Limb (tissue), 2 donors: ENCODE results near the gene LYZL1.
"Not testable (repeated sequence)": the region's sequence is repeated elsewhere in the genome, so short reads cannot be mapped to it uniquely, and the experiment has no call there.

Experiments used
- DNase-seq, 2 donors: peaks; one replicate each; pipeline ENCODE4 v3.0.0-alpha.2; 2016; ENCODE audit errors: extremely low spot score in 2 of 2

The LYZL1 gene

DNA sequence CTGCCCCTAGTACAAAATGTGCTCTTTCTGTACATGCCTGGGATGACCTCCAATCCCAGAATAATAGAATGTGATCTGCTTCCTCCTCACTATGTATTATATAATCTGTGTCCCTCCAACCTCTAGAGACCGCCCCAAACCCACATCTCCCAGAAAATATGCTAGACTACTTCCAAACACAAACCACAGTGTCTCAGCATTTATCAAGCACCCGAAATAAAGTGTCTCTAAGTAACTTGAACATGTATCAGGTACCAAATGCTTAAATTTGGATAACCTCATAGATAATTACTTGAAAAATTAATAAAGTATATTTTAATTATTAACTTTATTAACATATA, 16.1 kb downstream of the LYZL1 start:
- DNase-seq = no peak

DNA sequence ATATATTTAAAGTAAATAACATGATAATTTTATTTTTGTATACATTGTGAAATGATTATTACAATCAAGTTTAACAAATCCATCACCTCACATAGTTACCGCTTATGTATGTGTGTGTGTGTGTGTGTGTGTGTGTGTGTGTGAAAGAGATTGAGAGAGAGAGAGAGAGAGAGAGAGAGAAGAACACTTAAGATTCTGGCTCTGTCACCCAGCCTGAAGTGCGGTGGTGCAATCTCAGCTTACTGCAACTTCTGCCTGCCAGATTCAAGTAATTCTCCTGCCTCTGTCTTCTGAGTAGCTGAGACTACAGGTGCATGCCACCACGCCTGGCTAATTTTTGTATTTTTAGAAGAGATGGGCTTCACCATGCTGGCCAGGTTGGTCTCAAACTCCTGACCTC, 17.8 kb downstream of the LYZL1 start:
- no peak for DNase-seq

DNA sequence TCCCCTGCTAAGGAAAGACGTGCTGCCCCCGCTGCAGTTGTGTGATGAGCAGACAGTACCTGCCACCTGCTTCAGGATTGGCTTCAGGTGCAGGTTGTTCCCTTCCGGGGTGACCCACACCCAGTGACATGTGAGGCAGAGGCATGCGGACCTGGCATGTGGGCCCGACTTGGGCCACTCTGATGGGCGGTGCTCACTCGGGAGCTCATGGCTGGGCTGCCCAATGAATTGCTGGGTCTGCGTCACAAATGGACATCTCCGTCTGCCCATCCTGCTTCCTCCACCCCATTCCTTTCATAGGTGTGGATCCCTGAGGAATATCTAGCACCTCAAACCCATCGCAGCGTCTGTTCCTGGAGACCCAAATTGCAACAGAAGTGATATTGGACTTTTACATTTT, 19.3 kb downstream of the LYZL1 start:
- DNase-seq = not testable (repeated sequence)

DNA sequence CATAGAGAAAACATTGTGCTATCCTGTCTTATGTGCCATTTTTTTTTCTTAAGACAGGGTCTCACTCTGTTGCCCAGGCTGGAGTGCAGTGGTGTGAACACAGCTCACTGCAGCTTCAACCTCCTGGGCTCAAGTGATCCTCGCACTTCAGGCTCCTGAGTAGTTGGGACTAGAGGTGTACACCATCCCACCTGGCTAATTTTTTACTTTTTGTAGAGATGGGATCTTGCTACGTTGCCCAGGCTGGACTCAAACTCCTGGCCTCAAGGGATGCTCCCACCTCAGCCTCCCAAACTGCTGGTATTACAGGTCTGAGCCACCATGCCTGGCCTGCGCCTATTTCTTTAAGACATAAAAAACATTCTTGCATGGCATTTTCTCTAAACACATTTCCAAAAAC, 20.6 kb downstream of the LYZL1 start:
- DNase-seq = no peak

DNA sequence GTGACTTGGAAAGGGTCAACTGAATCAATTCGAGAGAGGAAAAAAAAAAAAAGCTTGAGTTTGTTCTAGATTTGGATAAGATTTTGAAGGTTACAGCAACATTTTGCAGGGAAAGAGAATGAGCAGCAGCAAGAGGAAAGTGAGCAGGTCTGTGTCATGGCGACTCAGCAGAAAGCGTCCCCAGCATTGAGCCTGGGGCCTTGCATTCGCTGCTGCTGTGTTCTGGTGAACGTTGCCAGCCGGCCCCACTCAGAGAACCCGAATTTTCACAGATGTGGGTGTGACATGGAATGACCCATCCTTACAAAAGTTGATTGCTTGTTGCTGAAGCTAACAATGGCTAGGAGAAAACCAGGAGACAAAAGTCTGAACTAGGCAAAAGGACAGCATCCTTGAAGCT, 21.6 kb downstream of the LYZL1 start:
- DNase-seq = not testable (repeated sequence)

DNA sequence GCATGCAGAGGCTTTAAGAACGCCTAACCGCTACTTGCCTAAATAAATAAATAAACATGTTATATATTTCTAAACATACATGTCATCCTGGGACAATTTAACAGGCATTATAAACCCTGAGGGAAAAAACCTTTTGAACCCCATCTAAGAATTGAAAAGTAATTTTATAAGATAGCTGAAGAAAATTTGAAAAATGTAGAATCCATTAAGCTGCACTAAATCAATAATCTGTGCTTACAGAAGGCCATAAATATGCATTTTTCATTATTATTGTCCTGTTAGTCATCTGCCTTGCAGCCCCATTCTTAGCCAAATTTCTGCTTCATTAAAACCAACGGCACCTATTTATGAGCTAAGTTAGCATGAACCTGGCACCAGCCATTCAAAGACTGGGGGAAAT, 24.2 kb downstream of the LYZL1 start:
- no peak for DNase-seq

DNA sequence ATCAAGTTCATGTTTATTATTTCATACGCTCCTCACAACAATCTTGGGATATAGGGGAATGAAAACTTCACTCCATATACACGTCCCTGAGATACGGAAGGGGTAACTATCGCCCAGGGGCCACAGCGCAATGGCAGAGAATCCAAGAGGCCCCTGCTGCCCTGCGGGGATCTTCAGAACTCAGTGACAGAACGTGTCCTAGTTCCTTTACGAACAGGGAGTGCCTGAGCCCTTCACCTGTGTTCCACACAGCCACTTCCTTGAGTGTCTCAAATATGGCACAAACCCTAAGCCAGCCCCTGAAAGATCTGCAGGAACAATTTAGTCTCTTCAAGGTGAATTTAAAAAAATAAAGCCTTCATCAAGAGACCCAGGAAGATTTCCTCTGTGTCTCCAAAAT, 25.9 kb downstream of the LYZL1 start:
- no peak for DNase-seq

DNA sequence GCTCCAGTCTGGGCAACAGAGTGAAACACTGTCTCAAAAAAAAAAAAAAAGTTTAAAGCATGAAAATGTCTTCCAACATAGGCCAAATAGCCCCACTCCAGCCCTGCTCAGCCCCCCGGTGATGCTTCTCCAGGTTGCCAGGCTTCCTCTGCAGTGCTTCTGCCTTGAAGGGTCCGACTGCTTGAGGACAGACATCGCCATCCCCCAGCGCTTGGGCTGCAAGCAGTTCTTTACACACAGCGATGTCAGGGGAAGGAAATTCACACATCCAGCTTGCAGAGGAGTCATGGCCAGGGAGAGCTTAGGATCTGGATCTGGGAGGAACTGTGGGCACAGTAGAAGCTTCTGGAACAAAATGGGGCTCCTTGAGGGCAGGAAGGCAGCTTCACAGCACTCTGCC, 26.9 kb downstream of the LYZL1 start:
- DNase-seq = no peak

DNA sequence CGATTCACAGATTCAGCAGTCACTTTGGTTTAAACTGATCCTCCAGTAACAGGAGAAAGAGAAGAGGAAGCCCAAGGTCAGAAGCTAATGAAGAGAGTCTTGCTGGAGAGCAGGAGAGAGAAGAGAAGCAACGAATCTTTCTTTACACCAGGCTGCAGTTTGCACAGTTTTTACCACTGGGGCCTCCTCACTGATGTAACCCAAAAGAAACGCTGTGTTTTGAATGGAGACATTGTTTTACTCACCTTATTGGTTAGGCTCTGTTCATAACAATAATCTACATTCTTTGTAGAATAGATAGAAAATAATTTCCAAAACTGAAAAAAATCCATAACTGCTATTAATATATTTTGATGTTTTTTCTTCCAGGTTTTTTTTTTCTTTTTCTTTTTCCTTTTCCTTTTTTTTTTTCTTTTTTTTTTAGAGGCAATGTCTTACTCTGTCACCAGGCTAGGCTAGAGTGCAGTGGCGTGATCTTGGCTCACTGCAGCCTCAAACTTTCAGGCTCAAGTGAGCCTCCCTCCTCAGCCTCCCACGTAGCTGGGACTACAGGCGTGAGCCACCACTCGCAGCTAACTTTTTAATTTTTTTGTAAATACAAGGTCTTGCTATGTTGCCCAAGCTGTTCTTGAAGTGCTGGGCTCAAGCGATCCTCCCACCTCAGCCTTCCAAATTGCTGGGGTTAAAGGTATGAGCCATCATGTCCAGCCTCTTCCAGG, 27.6 kb downstream of the LYZL1 start:
- no peak for DNase-seq

DNA sequence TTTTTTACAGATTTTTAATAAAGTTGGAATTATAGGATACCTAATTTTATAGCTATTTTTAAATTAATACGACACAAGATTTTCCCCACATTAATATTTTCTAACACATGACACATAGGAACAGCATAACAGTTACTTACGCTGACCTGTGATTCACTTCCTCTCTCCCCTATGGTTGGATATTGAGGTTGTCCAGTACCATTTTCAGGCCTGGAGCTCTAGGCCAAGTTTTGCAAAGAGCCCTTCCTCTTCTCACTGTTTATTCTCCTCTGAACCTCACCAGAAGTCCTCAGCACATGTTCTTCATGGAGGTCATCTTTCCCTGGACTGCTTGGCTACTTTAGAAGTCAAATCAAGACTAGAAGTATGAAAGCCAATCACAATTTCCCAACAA, 28.2 kb downstream of the LYZL1 start:
- DNase-seq = no peak

DNA sequence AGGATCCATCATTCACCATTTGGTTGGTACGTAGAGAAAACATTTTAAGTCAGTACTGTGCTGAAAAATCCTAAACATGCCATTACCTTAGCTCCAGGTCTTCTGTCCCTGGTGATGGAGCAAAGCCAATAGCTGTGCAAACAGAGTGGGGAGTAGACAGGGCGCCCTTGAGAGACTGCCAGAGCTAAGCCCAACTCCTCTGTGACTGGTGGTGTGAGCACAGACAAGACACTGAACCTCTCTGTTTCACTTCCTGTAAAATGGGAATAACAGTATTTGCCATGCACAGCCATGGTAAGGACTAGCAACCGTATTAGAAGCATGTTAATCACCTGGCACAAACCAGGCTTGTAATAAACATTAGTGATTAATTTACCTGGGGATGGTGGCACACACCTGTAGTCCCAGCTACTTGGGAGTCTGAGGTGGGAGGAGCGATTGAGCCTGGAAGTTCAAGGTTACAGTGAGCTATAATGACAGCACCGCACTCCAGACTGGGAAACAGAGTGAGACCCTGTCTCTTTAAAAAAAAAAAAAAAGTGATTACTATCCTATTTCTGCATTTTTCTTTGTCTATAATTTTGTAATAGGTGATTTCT, 28.7 kb downstream of the LYZL1 start:
- no peak for DNase-seq

DNA sequence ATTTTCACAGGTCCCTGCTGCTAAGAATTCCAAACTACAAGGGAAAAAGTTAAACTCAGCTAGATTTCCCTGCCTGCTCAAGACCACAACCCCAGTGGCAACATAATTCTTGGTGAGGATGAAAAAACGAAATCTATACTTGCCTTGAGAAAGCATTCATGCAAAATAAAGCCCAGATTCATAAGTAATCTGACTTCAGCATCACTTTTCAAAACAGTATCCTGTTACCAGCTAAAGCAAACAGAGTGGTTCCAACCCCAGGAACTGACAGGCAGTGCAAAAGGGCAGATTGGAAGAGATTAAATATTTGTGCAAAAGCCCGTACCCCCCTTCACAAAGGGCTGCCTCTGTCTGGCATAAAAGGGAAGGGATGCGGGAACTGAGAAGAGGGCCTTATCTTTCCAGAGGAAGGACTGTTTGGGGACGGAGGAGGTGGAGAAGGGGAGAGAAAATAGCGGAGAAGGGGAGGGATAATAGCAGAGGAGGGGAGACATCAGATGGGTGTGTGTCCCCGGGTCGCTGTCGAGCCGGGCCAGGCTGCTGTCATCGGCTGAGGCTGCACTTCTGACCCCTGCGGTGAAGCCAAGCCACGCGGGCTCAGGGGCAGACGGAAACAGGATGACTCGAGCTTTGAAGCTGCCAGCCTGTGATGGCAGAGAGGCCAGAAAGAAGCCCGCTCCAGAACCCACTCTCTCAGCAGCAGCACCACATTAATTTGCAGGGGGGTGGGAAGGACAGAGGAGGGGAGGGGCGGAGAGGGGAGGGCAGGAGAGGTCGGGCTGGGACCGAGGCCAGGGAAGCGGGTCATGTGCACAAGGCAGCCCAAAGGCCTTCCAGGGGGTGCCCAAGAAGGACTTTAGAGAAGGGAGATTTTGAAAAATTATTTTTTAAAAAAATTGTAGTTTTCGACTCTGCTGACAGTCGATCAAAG, 29.5 kb downstream of the LYZL1 start:
- peak; percentile 32 to 50 for DNase-seq

DNA sequence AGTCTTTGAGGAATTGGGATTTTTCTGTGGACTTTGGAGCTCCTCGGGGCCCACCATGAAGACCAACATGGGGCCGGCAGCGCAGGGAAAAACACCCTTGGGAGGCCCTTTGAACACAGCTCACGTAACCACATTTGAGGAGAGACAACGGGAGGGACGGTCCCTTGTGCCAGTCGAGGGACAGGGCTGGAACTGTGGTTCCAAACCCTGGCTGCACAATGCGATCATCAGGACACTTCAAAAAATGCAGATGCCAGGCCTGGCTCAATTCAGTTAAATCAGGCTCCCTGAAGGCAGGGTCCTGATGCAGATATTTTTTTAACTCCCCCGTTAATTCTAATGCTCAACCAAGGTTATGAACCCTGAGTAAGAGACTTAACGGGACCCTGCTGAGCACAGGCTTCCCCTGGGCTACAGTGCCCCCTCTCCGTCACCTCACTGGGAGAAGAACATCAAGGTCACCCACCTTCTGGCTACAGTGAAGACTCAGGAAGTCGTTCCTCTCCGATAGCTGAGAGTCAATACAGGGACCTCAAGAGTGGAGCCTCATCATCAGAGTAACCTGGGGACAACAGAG, 30.4 kb downstream of the LYZL1 start:
- no peak for DNase-seq

DNA sequence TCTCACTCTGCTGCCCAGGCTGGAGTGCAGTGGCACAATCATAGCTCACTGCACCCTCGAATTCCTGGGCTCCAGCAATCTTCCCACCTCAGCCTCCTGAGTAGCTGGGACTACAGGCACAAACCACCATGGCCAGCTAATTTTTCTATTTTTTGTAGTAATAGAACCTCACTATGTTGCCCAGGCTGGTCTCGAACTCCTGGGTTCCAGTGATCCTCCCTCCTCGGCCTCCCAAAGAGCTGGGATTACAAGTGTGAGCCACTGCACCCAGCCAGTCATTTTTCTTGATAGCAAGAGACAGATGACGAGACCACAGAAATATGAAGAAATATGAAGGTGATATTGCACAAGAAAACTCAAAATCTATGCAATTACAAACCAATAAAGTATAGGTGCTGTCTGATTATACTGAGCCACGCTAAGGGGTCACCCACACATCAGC, 31.8 kb downstream of the LYZL1 start:
- not testable (repeated sequence) for DNase-seq

DNA sequence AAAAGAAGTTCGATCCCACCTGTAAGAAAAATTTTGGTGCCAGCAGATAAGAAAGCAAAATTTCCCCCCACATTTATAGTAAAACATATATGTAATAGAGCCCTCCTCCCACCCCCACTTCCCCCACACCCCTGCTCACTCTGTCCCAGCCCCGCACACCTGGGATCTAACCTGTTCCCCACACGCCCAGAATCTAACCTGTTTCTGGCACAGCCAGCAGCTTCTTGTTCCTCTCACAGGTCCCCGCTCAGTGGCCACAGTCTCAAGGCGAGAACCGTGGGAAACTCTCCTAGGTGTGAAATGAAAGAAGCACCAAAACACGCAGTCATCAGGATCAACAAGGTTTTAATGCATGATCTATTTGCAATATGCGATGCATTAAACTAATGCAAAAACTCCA, 32.8 kb downstream of the LYZL1 start:
- DNase-seq = no peak

DNA sequence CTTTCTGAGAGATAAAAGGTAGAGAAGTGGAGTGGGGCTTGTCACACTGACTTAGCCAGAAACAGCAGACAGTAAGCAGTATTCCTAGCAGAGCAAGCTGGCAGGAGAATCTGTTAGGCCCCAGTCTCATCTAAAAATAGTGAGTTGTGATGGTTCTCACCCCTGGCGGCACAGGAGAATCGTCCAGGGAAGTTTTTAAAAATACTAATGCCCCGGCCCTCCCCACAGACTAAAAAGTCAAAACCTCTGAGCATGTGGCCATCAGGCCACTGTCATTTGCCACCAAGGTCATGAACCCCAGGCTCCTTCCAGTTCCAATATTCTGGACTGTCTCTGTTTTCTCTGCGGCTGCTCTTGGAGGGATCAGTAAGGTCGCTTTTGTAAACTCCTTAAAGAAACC, 34.0 kb downstream of the LYZL1 start:
- no peak for DNase-seq

DNA sequence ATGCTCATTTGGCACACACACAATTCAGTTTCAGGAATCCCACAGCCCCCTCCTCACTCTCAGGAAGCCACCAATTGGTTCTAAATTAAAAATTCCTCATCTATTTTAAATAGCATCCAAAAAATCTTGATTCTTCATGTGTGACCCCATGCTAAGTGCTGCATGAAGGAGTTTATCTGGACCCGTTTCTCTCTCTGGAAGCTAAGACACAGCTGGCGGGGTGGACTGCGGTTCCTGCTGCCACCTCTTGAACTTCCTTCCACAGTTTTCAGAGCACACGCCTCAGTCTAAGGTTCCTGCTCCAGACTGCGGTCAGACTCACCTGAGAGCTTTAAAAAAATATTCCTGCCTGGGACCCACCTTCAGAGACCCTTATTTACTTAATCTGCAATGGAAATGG, 34.5 kb downstream of the LYZL1 start:
- no peak for DNase-seq

DNA sequence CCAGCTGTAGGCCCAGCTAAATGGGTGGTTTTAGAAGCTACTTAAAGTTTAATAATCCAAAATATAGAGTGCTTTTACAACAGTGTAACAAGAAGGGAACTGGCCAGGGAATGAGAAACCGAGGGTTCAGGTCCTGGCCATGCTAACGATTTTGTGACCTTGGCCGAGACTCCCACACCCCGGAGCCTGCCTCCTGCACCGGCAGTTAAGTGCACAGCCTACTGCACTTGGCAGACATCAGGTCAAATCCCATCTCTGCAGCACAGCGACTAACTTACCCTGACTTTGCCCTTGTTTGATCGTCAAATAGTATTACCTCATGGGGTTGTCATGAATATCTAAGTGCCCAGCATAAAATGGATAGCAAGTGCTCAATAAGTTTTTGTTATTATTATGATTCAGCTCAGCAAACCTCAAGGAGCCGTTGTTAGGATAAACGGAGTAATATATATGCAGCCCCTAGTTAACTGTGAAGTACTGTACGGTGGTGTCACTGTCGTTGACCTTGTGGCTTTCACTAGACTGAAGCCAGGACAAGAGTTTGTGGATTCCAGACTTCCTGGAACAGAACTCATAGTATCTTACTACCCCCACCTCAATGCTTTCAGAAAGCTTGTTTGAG, 35.5 kb downstream of the LYZL1 start:
- DNase-seq = no peak

DNA sequence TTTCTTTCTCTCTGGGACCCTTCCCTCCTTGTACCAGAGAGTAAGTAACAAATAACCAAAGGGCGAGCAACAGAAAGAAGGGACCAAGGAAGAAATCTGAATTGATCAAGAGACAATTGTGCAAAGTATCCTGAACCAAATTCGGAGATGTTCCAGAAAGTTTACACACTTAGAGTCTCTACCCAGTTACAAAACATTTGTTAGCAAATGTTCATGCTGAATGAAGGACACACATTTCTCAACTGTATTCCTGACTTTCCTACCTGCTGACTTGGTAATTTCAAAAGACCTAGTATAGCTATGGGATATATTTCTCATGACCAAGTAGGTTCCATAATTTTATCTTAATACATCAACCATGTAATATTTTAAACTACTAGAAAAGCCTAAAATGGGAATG, 37.4 kb downstream of the LYZL1 start:
- DNase-seq = no peak

DNA sequence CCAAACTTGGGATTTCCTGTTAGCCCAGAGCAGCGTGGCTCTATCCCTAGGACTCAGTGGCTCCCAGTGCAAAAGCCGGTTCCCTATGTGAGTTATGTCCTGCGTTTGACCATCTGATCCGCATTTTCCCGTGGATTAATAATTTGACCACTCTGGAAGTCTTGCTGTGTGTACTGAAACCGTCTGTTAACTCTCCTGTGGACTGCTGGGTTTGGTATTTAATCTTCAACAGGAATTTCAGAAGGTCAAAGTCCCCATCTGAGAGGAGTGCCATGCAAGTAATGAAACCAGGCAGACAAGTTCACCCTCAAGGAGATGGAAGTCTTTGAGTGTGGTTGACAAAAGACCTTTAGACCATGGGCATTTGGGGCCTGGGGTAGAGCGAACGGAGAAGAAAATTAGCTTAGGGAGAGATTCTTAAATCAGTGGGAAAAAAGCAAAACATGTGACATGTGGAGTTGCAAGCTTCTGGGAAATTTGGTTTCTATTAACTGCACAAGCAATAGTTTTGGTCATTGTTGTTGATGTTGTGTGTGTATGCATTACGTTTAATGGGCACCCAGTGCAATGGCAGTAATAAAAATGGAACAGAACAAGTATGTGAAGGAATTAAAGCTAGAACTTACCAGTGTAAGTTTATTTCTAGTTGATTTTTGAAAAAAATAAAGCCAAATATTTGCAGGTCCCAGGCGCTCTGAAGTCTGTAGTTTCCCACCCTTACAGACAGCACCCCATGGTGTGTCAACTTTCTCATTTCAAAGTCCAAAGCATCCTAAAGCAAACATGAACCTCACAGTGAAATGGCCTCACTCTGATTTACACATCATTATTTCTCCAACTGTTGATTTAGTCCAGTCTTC, 38.2 kb downstream of the LYZL1 start:
- no peak for DNase-seq

DNA sequence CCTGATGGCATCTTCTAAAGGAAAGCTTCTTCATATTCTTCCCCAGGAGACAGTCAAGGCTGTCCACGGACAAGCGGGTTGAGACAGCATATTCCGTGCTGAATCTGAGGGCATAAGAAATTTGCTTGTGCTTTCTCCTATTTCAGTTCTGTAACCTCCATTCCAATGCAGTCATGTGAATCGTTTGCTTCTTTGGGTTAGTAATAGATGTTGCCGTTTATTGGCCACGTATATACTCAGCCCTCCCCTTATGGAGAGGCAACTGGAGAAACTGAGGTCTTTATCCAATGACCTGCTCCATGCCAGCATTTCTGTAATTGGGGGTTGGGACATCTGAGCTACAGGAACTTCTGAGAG, 38.9 kb downstream of the LYZL1 start:
- no peak for DNase-seq
